ENCODE results near the gene CCND2. TPM values are rescaled to one million over a fixed set of nuclear protein-coding genes. Genes with fewer than 3 reads are reported as not detected.

The CCND2 gene
- total and polyA plus RNA-seq, 9 of the 15 experiments (the other 6 are each of a cell fraction or from before 2014, with no cell fraction given) = 13.6 to 99.3 (median 39.6) TPM

- no peak for TF ChIP-seq ATF3 (IDR thresholded peaks at IDR 0.05)
- TF ChIP-seq ATF3 (CRISPR knock-in tag; conservative IDR thresholded peaks at IDR 0.05) = no peak
These were observed 38.7 kb downstream of the CCND2 start (continued) for GRCh38 chr12:4312251-4312650.

GRCh38 chr12:4320497-4320852 is 46.9 kb downstream of the CCND2 start:
- no peaks in the 10 kb centered on the region for H3K9me1 ChIP-seq (ENCODE audit: control insufficient read depth, insufficient read depth, low read length)
- 0 out of 2 replicates have a peak, but pooled peaks cover 4% of the 10 kb centered on the region for H4K20me1 ChIP-seq (replicated peaks; ENCODE audit: control insufficient read depth, insufficient read depth, low read length)
- in situ Hi-C loops (cut with MboI) (no loop called here), intact Hi-C loops (cut with micrococcal nuclease) (no loop called here)
- CTCF ChIA-PET (ENCODE audit: low intra/inter-chr PET ratio) = no interaction called here
- no peaks in the 10 kb centered on the region for H3K79me2 ChIP-seq (ENCODE audit: control insufficient read depth, insufficient read depth, low read length)
- FAIRE-seq (no peak), DNase-seq (ENCODE audit: extremely low read depth in 1 of 4, low spot score in 3 of 4) (no peak), ATAC-seq (no peak)
- H3K4me1 ChIP-seq (replicated peaks in 1 of 2; ENCODE audit: control insufficient read depth in 2 of 2, insufficient read depth in 2 of 2, low read length in 2 of 2) = peaks cover 4 to 10% of the 10 kb centered on the region in 2 experiments; a peak in 3 of 5 replicates
- no peak overlapping the region for H3K27ac ChIP-seq (ENCODE audit: extremely low read depth, low read depth, low read length)
- no peaks in the 10 kb centered on the region for H3K36me3 ChIP-seq (ENCODE audit: control insufficient read depth, insufficient read depth, low read length)
- TF ChIP-seq ARID2 (IDR thresholded peaks at IDR 0.05) = no peak
- 0 out of 2 replicates have a peak, but pooled peaks have one; percentile 20 for TF ChIP-seq KDM2B (CRISPR knock-in tag; IDR thresholded peaks at IDR 0.05)
- no peak overlapping the region; the same call in 1 of the 2 replicates for H3K4me3 ChIP-seq
- WGBS (ENCODE audit: insufficient coverage, low coverage, missing lambda C conversion rate) = 2% methylated on average over 8 of the region's 13 CpGs
- no peak overlapping the region for H2AFZ ChIP-seq (ENCODE audit: low read depth, low read length)
- peak overlapping the region; percentile 16 for H3K4me2 ChIP-seq (ENCODE audit: insufficient read depth, low read length)
- H3K9ac ChIP-seq (ENCODE audit: insufficient read depth in 1 of 2, low read depth in 2 of 2, low read length in 2 of 2) = no peak overlapping the region
- POLR2A ChIA-PET = interaction anchor here (1.1 kb wide), 1 partner anchor 211 kb away, joined by 3 read pairs; no protein-coding TSS in a partner anchor
- H3K27me3 ChIP-seq (ENCODE audit: control insufficient read depth in 2 of 2, insufficient read depth in 2 of 2, low read length in 2 of 2) = peaks cover 0 to 4% of the 10 kb centered on the region in 2 experiments; a peak in 1 of 5 replicates
- BruUV-seq (replicated peaks) = no TSS peak
- no peaks in the 10 kb centered on the region for H3K9me3 ChIP-seq (replicated peaks; ENCODE audit: control insufficient read depth, insufficient read depth, low read depth, low read length)

All from K562 (cell line).